GM20000 (cell line): ENCODE results near the gene CXCL11.

Source experiments
- DNase-seq: peaks from one replicate; pipeline ENCODE4 v3.0.0; 2012; ENCODE audit warnings: low spot score
- CTCF ChIP-seq: IDR thresholded peaks from 2 replicates; pipeline ENCODE4 v1.5.1; 2012; ENCODE audit warnings: mild to moderate bottlenecking, control low read depth; ENCODE audit errors: extremely low read depth, missing control alignments

CXCL11 gene

DNA sequence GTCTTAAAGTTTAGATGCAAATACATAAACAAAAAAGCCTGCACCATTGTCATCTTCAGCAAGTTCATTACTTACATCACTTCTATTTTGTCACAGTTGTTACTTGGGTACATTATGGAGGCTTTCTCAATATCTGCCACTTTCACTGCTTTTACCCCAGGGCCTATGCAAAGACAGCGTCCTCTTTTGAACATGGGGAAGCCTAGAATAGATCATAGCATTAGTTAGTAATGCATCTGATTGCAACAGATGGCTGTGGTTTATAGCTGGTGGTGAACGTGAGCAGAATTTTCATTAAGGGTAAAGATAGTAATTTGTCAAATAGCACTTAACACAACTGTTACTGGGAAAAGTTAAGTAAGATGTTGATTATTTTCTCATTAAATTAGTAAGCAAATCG lies 729 bp downstream of the CXCL11 start:
- DNase-seq = no peak
- no peak for TF ChIP-seq CTCF

- no peak for DNase-seq
- no peak for TF ChIP-seq CTCF
These were observed 6.6 kb downstream of the CXCL11 start for GRCh38 chr4:76029300-76029699.

- no peak for DNase-seq
- no peak for TF ChIP-seq CTCF
These were observed 7.5 kb downstream of the CXCL11 start for GRCh38 chr4:76028350-76028765.

DNA sequence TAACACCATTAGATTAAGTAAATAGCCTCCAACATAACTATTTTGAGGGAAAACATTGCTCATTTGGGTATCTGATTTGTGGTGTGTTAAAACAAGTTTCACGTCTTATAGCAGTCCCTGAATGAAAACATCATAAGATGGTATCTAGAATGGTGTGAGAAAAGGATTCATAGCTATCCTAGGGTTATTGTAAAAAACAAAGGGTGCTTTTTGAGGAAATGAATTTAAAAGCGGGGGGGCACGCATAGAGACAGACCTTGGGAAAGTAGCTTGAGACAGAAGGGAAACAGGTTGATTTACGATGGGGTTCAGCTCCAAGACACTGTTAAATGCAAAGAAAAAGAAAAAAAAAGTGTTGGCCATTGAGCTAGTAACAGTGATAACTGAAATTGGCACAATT lies 11.8 kb downstream of the CXCL11 start:
- no peak for TF ChIP-seq CTCF
- no peak for DNase-seq

GRCh38 chr4:76023389-76023788 lies 12.5 kb downstream of the CXCL11 start, which contains the start of gene CXCL10:
TSS of gene CXCL10 (minus strand) at chr4:76023497. CDS start at chr4:76023431, 66 bp downstream.
- no peak for DNase-seq
- no peak for TF ChIP-seq CTCF

- no peak for DNase-seq
- no peak for TF ChIP-seq CTCF
These were observed 13.2 kb downstream of the CXCL11 start for GRCh38 chr4:76022677-76023076.

- DNase-seq = no peak
- TF ChIP-seq CTCF = no peak
These were observed 13.8 kb downstream of the CXCL11 start for GRCh38 chr4:76022031-76022430.
